ENCODE measurements around the gene FSD1. TPM values are rescaled to one million over a fixed set of nuclear protein-coding genes. Genes with fewer than 3 reads are reported as not detected.
"Not testable (repeated sequence)": the region's sequence is repeated elsewhere in the genome, so short reads cannot be mapped to it uniquely, and the experiment has no call there.

The FSD1 gene
- total RNA-seq, 1 donor from 2014 or later, result 25.1 TPM

- Mint-ChIP-seq H3K4me3 (ENCODE audit: low read depth) (peak within 1 kb of the TSS; percentile 89), H3K27me3 (no peaks in the 10 kb centered on the region), H3K9me3 (ENCODE audit: low read depth) (no peaks in the 10 kb centered on the region), H3K27ac (peak within 1 kb of the TSS; percentile 99), H3K4me1 (ENCODE audit: low read depth) (peaks cover 8% of the 10 kb centered on the region), H3K36me3 (ENCODE audit: insufficient read depth) (peaks cover 15% of the 10 kb centered on the region)
- TF ChIP-seq CTCF (IDR thresholded peaks at IDR 0.05; ENCODE audit: unreplicated experiment), result no peak
- DNase-seq (ENCODE audit: low spot score, unreplicated experiment), result peak; percentile 87
Observed at GRCh38 chr19:4343370-4344307, 39.2 kb downstream of the FSD1 start, which contains the start of gene MPND. Gene MPND (plus strand): TSS chr19:4343562. CDS start chr19:4343594, 32 bp downstream.

GRCh38 chr19:4345342-4346019 lies 41.1 kb downstream of the FSD1 start:
- no peak for DNase-seq (ENCODE audit: low spot score, unreplicated experiment)
- H3K4me3 Mint-ChIP-seq (ENCODE audit: low read depth), result peak overlapping the region; percentile 56
- no peak overlapping the region for H3K27ac Mint-ChIP-seq
- no peak for TF ChIP-seq CTCF (IDR thresholded peaks at IDR 0.05; ENCODE audit: unreplicated experiment)
- peaks cover 7% of the 10 kb centered on the region for H3K4me1 Mint-ChIP-seq (ENCODE audit: low read depth)
- no peaks in the 10 kb centered on the region for H3K27me3 Mint-ChIP-seq
- H3K36me3 Mint-ChIP-seq (ENCODE audit: insufficient read depth), result peaks cover 16% of the 10 kb centered on the region
- no peaks in the 10 kb centered on the region for H3K9me3 Mint-ChIP-seq (ENCODE audit: low read depth)

GRCh38 chr19:4346020-4346383 lies 41.6 kb downstream of the FSD1 start:
- TF ChIP-seq CTCF (IDR thresholded peaks at IDR 0.05; ENCODE audit: unreplicated experiment), result no peak
- peaks cover 6% of the 10 kb centered on the region for H3K4me1 Mint-ChIP-seq (ENCODE audit: low read depth)
- no peaks in the 10 kb centered on the region for H3K9me3 Mint-ChIP-seq (ENCODE audit: low read depth)
- no peak overlapping the region for H3K27ac Mint-ChIP-seq
- H3K27me3 Mint-ChIP-seq, result no peaks in the 10 kb centered on the region
- no peak for DNase-seq (ENCODE audit: low spot score, unreplicated experiment)
- H3K36me3 Mint-ChIP-seq (ENCODE audit: insufficient read depth), result peaks cover 16% of the 10 kb centered on the region
- peak overlapping the region; percentile 21 for H3K4me3 Mint-ChIP-seq (ENCODE audit: low read depth)

DNA sequence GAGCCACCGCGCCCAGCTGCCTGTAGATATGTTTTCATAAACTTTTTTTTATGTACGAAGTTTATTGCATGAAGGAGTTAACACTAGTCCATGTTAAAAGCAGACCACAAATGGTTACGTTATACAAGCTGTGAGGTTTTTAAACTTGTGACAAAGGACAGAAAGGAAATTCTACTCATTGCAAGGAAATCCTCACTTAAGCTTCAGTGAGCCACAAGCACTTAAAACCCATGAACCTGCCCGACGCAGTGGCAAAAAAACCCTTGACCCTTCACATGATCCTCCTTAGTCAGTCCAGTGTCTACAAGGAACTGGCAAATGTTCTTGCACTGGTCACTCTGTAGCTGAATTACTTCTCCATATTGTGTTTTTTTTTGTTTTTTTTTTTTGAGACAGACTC lies 43.1 kb downstream of the FSD1 start:
- no peaks in the 10 kb centered on the region for H3K9me3 Mint-ChIP-seq (ENCODE audit: low read depth)
- DNase-seq (ENCODE audit: low spot score, unreplicated experiment), result no peak
- H3K36me3 Mint-ChIP-seq (ENCODE audit: insufficient read depth), result peaks cover 16% of the 10 kb centered on the region
- no peak overlapping the region for H3K27ac Mint-ChIP-seq
- peaks cover 2% of the 10 kb centered on the region for H3K4me1 Mint-ChIP-seq (ENCODE audit: low read depth)
- H3K4me3 Mint-ChIP-seq (ENCODE audit: low read depth), result no peak overlapping the region
- H3K27me3 Mint-ChIP-seq, result no peaks in the 10 kb centered on the region
- TF ChIP-seq CTCF (IDR thresholded peaks at IDR 0.05; ENCODE audit: unreplicated experiment), result no peak

GRCh38 chr19:4349225-4349624 lies 44.8 kb downstream of the FSD1 start:
- H3K4me1 Mint-ChIP-seq (ENCODE audit: low read depth); H3K27me3 Mint-ChIP-seq; H3K4me3 Mint-ChIP-seq (ENCODE audit: low read depth); H3K9me3 Mint-ChIP-seq (ENCODE audit: low read depth); DNase-seq (ENCODE audit: low spot score, unreplicated experiment); H3K27ac Mint-ChIP-seq: not testable (repeated sequence)
- peaks cover 18% of the 10 kb centered on the region for H3K36me3 Mint-ChIP-seq (ENCODE audit: insufficient read depth)
